GM08714 (cell line): ENCODE results near the gene ASTN2.

Experiments used
- H3K4me3 ChIP-seq: fragments of 200-500 bp; sonication (Bioruptor generic); 2 replicates; pipeline ENCODE4 v1.5.1; 2014; ENCODE audit warnings: mild to moderate bottlenecking, low read length, inconsistent platforms
- ZNF274 ChIP-seq: IDR thresholded peaks from 2 replicates; pipeline ENCODE4 v1.6.1; 2012; ENCODE audit warnings: mild to moderate bottlenecking, low read depth, low read length

Gene ASTN2

GRCh38 chr9:117365438-117365837 lies 49.4 kb downstream of the ASTN2 start:
- no peak overlapping the region for H3K4me3 ChIP-seq
- no peak for TF ChIP-seq ZNF274

GRCh38 chr9:117363006-117363405 lies 51.9 kb downstream of the ASTN2 start:
- no peak overlapping the region for H3K4me3 ChIP-seq
- TF ChIP-seq ZNF274: no peak

GRCh38 chr9:117359910-117360309 lies 54.9 kb downstream of the ASTN2 start:
- no peak for TF ChIP-seq ZNF274
- H3K4me3 ChIP-seq: no peak overlapping the region

GRCh38 chr9:117355542-117355941 lies 59.3 kb downstream of the ASTN2 start:
- no peak for TF ChIP-seq ZNF274

GRCh38 chr9:117354997-117355396 lies 59.9 kb downstream of the ASTN2 start:
- H3K4me3 ChIP-seq: no peak overlapping the region
- no peak for TF ChIP-seq ZNF274

More at GRCh38 chr9:117355542-117355941, 59.3 kb downstream of the ASTN2 start:
- H3K4me3 ChIP-seq: no peak overlapping the region

- no peak for TF ChIP-seq ZNF274
- H3K4me3 ChIP-seq: no peak overlapping the region
Measured at GRCh38 chr9:117354244-117354847, 60.5 kb downstream of the ASTN2 start.

- H3K4me3 ChIP-seq: no peak overlapping the region
- TF ChIP-seq ZNF274: no peak
Measured at GRCh38 chr9:117344892-117345660, 69.8 kb downstream of the ASTN2 start.

- no peak overlapping the region for H3K4me3 ChIP-seq
- no peak for TF ChIP-seq ZNF274
Measured at GRCh38 chr9:117343427-117343826, 71.4 kb downstream of the ASTN2 start.

- no peak overlapping the region for H3K4me3 ChIP-seq
- TF ChIP-seq ZNF274: no peak
Measured at GRCh38 chr9:117341151-117341550, 73.7 kb downstream of the ASTN2 start.

GRCh38 chr9:117340422-117340821 lies 74.4 kb downstream of the ASTN2 start:
- H3K4me3 ChIP-seq: no peak overlapping the region
- no peak for TF ChIP-seq ZNF274

GRCh38 chr9:117335837-117336433 lies 78.9 kb downstream of the ASTN2 start:
- H3K4me3 ChIP-seq: no peak overlapping the region
- TF ChIP-seq ZNF274: no peak

GRCh38 chr9:117334101-117334500 lies 80.8 kb downstream of the ASTN2 start:
- TF ChIP-seq ZNF274: no peak
- H3K4me3 ChIP-seq: no peak overlapping the region

- no peak overlapping the region for H3K4me3 ChIP-seq
- no peak for TF ChIP-seq ZNF274
Measured at GRCh38 chr9:117325831-117326230, 89.0 kb downstream of the ASTN2 start.

GRCh38 chr9:117325110-117325731 lies 89.6 kb downstream of the ASTN2 start:
- H3K4me3 ChIP-seq: no peak overlapping the region
- no peak for TF ChIP-seq ZNF274

- no peak for TF ChIP-seq ZNF274
- H3K4me3 ChIP-seq: no peak overlapping the region
Measured at GRCh38 chr9:117323390-117323789, 91.5 kb downstream of the ASTN2 start.
